ENCODE results near the gene SRBD1.

Gene SRBD1

GRCh38 chr2:45551862-45552261 is 59.2 kb downstream of the SRBD1 start:
- no peak for DNase-seq (ENCODE audit: low spot score)

GRCh38 chr2:45545943-45546342 is 65.1 kb downstream of the SRBD1 start:
- peak; percentile 7 for DNase-seq (ENCODE audit: low spot score)

- DNase-seq (ENCODE audit: low spot score) = no peak
Measured at GRCh38 chr2:45543257-45543656, 67.8 kb downstream of the SRBD1 start.

- DNase-seq (ENCODE audit: low spot score) = no peak
Measured at GRCh38 chr2:45542013-45542412, 69.1 kb downstream of the SRBD1 start.

- DNase-seq (ENCODE audit: low spot score) = no peak
Measured at GRCh38 chr2:45541450-45541849, 69.6 kb downstream of the SRBD1 start.

- DNase-seq (ENCODE audit: low spot score) = no peak
Measured at GRCh38 chr2:45540942-45541341, 70.1 kb downstream of the SRBD1 start.

GRCh38 chr2:45533771-45534170 is 77.3 kb downstream of the SRBD1 start:
- no peak for DNase-seq (ENCODE audit: low spot score)

- DNase-seq (ENCODE audit: low spot score) = no peak
Measured at GRCh38 chr2:45532181-45532580, 78.9 kb downstream of the SRBD1 start.

GRCh38 chr2:45524016-45524415 is 87.1 kb downstream of the SRBD1 start:
- DNase-seq (ENCODE audit: low spot score) = no peak

GRCh38 chr2:45518546-45518945 is 92.5 kb downstream of the SRBD1 start:
- no peak for DNase-seq (ENCODE audit: low spot score)

GRCh38 chr2:45510701-45511420 is 100.2 kb downstream of the SRBD1 start:
- DNase-seq (ENCODE audit: low spot score) = no peak

- DNase-seq (ENCODE audit: low spot score) = no peak
Measured at GRCh38 chr2:45506756-45507155, 104.3 kb downstream of the SRBD1 start.

- DNase-seq (ENCODE audit: low spot score) = peak; percentile 7
Measured at GRCh38 chr2:45505138-45505537, 105.9 kb downstream of the SRBD1 start.

- no peak for DNase-seq (ENCODE audit: low spot score)
Measured at GRCh38 chr2:45498661-45499550, 112.2 kb downstream of the SRBD1 start.

GRCh38 chr2:45497355-45497754 is 113.7 kb downstream of the SRBD1 start:
- DNase-seq (ENCODE audit: low spot score) = no peak

- no peak for DNase-seq (ENCODE audit: low spot score)
Measured at GRCh38 chr2:45496869-45497268, 114.2 kb downstream of the SRBD1 start.

- DNase-seq (ENCODE audit: low spot score) = no peak
Measured at GRCh38 chr2:45494978-45495293, 116.1 kb downstream of the SRBD1 start.

- DNase-seq (ENCODE audit: low spot score) = peak; percentile 77
Measured at GRCh38 chr2:45494275-45494977, 116.6 kb downstream of the SRBD1 start.

GRCh38 chr2:45484965-45485364 is 126.1 kb downstream of the SRBD1 start:
- no peak for DNase-seq (ENCODE audit: low spot score)

- no peak for DNase-seq (ENCODE audit: low spot score)
Measured at GRCh38 chr2:45483997-45484396, 127.1 kb downstream of the SRBD1 start.

- DNase-seq (ENCODE audit: low spot score) = no peak
Measured at GRCh38 chr2:45477546-45477945, 133.5 kb downstream of the SRBD1 start.

GRCh38 chr2:45470531-45470930 is 140.5 kb downstream of the SRBD1 start:
- no peak for DNase-seq (ENCODE audit: low spot score)

Measured in pons (tissue), 1 donor.